SK-N-SH (cell line): ENCODE data around the gene KSR2. TPM values are rescaled to one million over a fixed set of nuclear protein-coding genes. Genes with fewer than 3 reads are reported as not detected.

Experiments used
- CTCF ChIA-PET: fragments of 300-600, 350-600 bp; formaldehyde crosslinking; extraction: SDS; loops from one replicate; lab custom pipeline; 2021; lab: Yijun Ruan, JAX
- POLR2A ChIA-PET: fragments of 350-600 bp; sonication (Branson Sonifier 250); formaldehyde crosslinking; extraction: SDS; loops from one replicate; lab custom pipeline; 2020; ENCODE audit warnings: antibody characterized with exemption, inconsistent platforms; lab: Yijun Ruan, JAX
- DNase-seq: peaks from one replicate; pipeline ENCODE4 v3.0.0; 2012
- H2AFZ ChIP-seq: fragments of 200-600 bp; sonication (generic); 2 replicates; pipeline ENCODE4 v1.8.1; 2016; ENCODE audit warnings: antibody characterized with exemption, mild to moderate bottlenecking, low read depth
- H3F3A ChIP-seq: fragments of 200-600 bp; sonication (generic); replicated peaks from 2 replicates; pipeline ENCODE3; 2016; ENCODE audit warnings: antibody characterized with exemption, mild to moderate bottlenecking; ENCODE audit not compliant: insufficient read depth
- H3K27ac ChIP-seq, 2 experiments: fragments of 200-500 bp in 1 of 2; fragments of 200-600 bp in 1 of 2; sonication (Bioruptor generic) in 1 of 2; sonication (generic), shearing (Covaris generic) in 1 of 2; 2 replicates each; pipeline versions ENCODE4 v1.5.1 to v1.6.1; 2014 to 2016; ENCODE audit warnings: low read depth in 2 of 2, inconsistent platforms in 1 of 2, low read length in 1 of 2, mild to moderate bottlenecking in 1 of 2, mixed read lengths in 1 of 2
- H3K27me3 ChIP-seq: fragments of 200-600 bp; sonication (generic), shearing (Covaris generic); 2 replicates; pipeline ENCODE4 v1.6.1; 2016; ENCODE audit warnings: mixed run types; ENCODE audit not compliant: insufficient read depth
- H3K36me3 ChIP-seq, 2 experiments: fragments of 200-500 bp in 1 of 2; fragments of 200-600 bp in 1 of 2; sonication (Bioruptor generic) in 1 of 2; sonication (generic) in 1 of 2; replicated peaks in 1 of 2; 2 replicates each; pipeline versions ENCODE3 to v1.5.1; 2014 to 2016; ENCODE audit warnings: low read length in 1 of 2, mild to moderate bottlenecking in 1 of 2; ENCODE audit not compliant: insufficient read depth in 2 of 2, control insufficient read depth in 1 of 2
- H3K4me1 ChIP-seq, 2 experiments: fragments of 200-500 bp in 1 of 2; fragments of 200-600 bp in 1 of 2; sonication (Bioruptor generic) in 1 of 2; sonication (generic), shearing (Covaris generic) in 1 of 2; 2 replicates each; pipeline versions ENCODE4 v1.5.1 to v1.6.1; 2014 to 2016; ENCODE audit warnings: low read depth in 1 of 2, low read length in 1 of 2, mixed run types in 1 of 2; ENCODE audit not compliant: insufficient read depth in 2 of 2, control insufficient read depth in 1 of 2
- H3K4me2 ChIP-seq: fragments of 200-600 bp; sonication (generic), shearing (Covaris generic); 2 replicates; pipeline ENCODE4 v1.6.1; 2017; ENCODE audit warnings: mixed run types
- H3K4me3 ChIP-seq, 2 experiments: fragments of 200-500 bp in 1 of 2; fragments of 200-600 bp in 1 of 2; sonication (Bioruptor generic) in 1 of 2; sonication (generic), shearing (Covaris generic) in 1 of 2; 2 replicates each; pipeline versions ENCODE4 v1.5.1 to v1.8.1; 2014 to 2016; ENCODE audit warnings: low read depth in 2 of 2, inconsistent platforms in 1 of 2, low read length in 1 of 2, mild to moderate bottlenecking in 1 of 2, mixed read lengths in 1 of 2, moderate library complexity in 1 of 2
- H3K79me2 ChIP-seq: fragments of 200-600 bp; sonication (generic); 2 replicates; pipeline ENCODE4 v1.8.1; 2017; ENCODE audit warnings: mild to moderate bottlenecking; ENCODE audit not compliant: insufficient read depth
- H3K9ac ChIP-seq: fragments of 200-600 bp; sonication (generic); 2 replicates; pipeline ENCODE4 v1.6.1; 2017; ENCODE audit warnings: mixed run types
- H3K9me2 ChIP-seq: fragments of 200-600 bp; sonication (generic); 2 replicates; pipeline ENCODE4 v1.6.1; 2017; ENCODE audit warnings: mixed run types
- H3K9me3 ChIP-seq: fragments of 200-600 bp; sonication (generic); 2 replicates; pipeline ENCODE4 v1.6.1; 2017; ENCODE audit warnings: mixed run types, mild to moderate bottlenecking, moderate library complexity
- H4K20me1 ChIP-seq: fragments of 200-600 bp; sonication (generic); 2 replicates; pipeline ENCODE4 v1.6.1; 2017; ENCODE audit warnings: mild to moderate bottlenecking, mixed run types; ENCODE audit not compliant: insufficient read depth
- CHD2 ChIP-seq: fragments of 150-350 bp; IDR thresholded peaks from 2 replicates; pipeline ENCODE4 v1.6.1; 2018; ENCODE audit warnings: low read length; ENCODE audit not compliant: partially characterized antibody
- EP300 ChIP-seq, 2 experiments: IDR thresholded peaks; 2 replicates each; pipeline versions ENCODE4 v1.4.0 to v1.6.1; 2012; ENCODE audit warnings: borderline replicate concordance in 1 of 2, low read depth in 1 of 2, low read length in 1 of 2
- EZH2phosphoT487 ChIP-seq: fragments of 200-600 bp; sonication (generic); IDR thresholded peaks from 2 replicates; pipeline ENCODE4 v1.6.1; 2017; ENCODE audit warnings: low read depth, mixed run types, mild to moderate bottlenecking, antibody characterized with exemption, moderate library complexity, borderline replicate concordance
- FOSL2 ChIP-seq: IDR thresholded peaks from 2 replicates; pipeline ENCODE4 v1.4.0; 2012; ENCODE audit warnings: low read depth, mild to moderate bottlenecking, moderate library complexity, borderline replicate concordance
- FOXM1 ChIP-seq: IDR thresholded peaks from 2 replicates; pipeline ENCODE4 v1.4.0; 2012; ENCODE audit warnings: low read depth, mild to moderate bottlenecking
- MEF2A ChIP-seq: IDR thresholded peaks from 2 replicates; pipeline ENCODE4 v1.4.0; 2012; ENCODE audit warnings: low read depth, borderline replicate concordance
- MXI1 ChIP-seq: IDR thresholded peaks from 2 replicates; pipeline ENCODE4 v1.6.1; 2012; ENCODE audit warnings: mild to moderate bottlenecking, low read depth, low read length, improper control_type of control experiment
- NRF1 ChIP-seq: IDR thresholded peaks from 2 replicates; pipeline ENCODE4 v1.6.1; 2012; ENCODE audit warnings: low read depth, mild to moderate bottlenecking, low read length
- POLR2AphosphoS5 ChIP-seq: IDR thresholded peaks from 2 replicates; pipeline ENCODE4 v1.6.1; 2012; ENCODE audit warnings: low read depth, low read length
- RXRA ChIP-seq: IDR thresholded peaks from 2 replicates; pipeline ENCODE4 v1.4.0; 2012; ENCODE audit warnings: low read depth, mild to moderate bottlenecking, borderline replicate concordance
- TAF1 ChIP-seq: IDR thresholded peaks from 2 replicates; pipeline ENCODE4 v1.6.1; 2012; ENCODE audit warnings: low read depth, mild to moderate bottlenecking, low read length, moderate library complexity, borderline replicate concordance
- TEAD4 ChIP-seq: IDR thresholded peaks from 2 replicates; pipeline ENCODE4 v1.4.0; 2012; ENCODE audit warnings: mild to moderate bottlenecking, borderline replicate concordance; ENCODE audit not compliant: insufficient read depth
- YY1 ChIP-seq: IDR thresholded peaks from 2 replicates; pipeline ENCODE4 v1.4.0; 2012; ENCODE audit warnings: low read depth, mild to moderate bottlenecking
- WGBS: methylation state at CpG from one replicate; pipeline ENCODE4 v1.1.6; 2017; ENCODE audit warnings: low lambda C conversion rate; 5-methylcytosine and 5-hydroxymethylcytosine counted together
- polyA plus RNA-seq, 3 experiments: library from polyadenylated mRNA; depleted of rRNA; stranded (reverse); fragments of >200 nt; gene quantifications; 2 replicates each; pipeline ENCODE4 v1.2.3, GENCODE V29; 2012
- TF ChIP-seq, protein P1 (sequence below): IDR thresholded peaks from 2 replicates; pipeline ENCODE4 v1.4.0; 2012; ENCODE audit warnings: low read depth
- TF ChIP-seq, protein P2 (sequence below): fragments of 200-600 bp; sonication (generic); IDR thresholded peaks from 2 replicates; pipeline ENCODE4 v1.6.1; 2017; ENCODE audit warnings: antibody characterized with exemption, mild to moderate bottlenecking, moderate library complexity
- TF ChIP-seq, protein P3 (sequence below): IDR thresholded peaks from 2 replicates; pipeline ENCODE4; 2012
- TF ChIP-seq, protein P4 (sequence below): IDR thresholded peaks from 2 replicates; pipeline ENCODE4 v1.4.0; 2012; ENCODE audit warnings: low read depth, borderline replicate concordance
- TF ChIP-seq, protein P5 (sequence below): fragments of 150-350 bp; IDR thresholded peaks from 2 replicates; pipeline ENCODE4 v1.6.1; 2016; ENCODE audit warnings: mild to moderate bottlenecking, low read depth, low read length

Gene KSR2
- polyA plus RNA-seq, 1 of the 3 experiments (the other 2 are of a cell fraction) = 0.12 TPM

DNA sequence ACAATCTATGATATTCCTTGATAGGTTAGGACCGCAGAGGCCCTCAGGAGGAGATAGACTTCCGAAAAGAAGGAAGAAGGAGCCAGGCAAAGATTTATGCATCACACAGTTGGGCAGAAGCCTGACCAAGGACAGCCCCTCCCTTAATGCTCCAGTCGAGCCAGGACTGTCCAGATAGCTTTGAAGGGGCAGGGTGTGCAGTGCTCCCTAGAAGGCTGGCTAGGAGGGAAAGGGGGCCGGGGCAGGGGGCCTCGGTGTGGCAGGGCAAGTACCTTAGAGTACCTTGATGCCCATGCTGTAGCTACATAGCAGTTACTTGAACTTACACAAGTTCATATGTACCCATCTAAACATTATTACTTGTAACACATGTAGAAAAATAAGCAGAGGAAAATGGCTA is 512.7 kb downstream of the KSR2 start:
- H3K27ac ChIP-seq = no peak overlapping the region
- H3K4me2 ChIP-seq = no peak overlapping the region
- H3K4me1 ChIP-seq = peaks cover 0 to 14% of the 10 kb centered on the region in 2 experiments; a peak in 1 of 4 replicates
- no peak overlapping the region for H2AFZ ChIP-seq
- CTCF ChIA-PET = interaction anchor here (1.0 to 1.6 kb wide), 2 partner anchors 15 to 89 kb away, joined by 4 to 5 read pairs; no protein-coding TSS in a partner anchor
- H3K27me3 ChIP-seq = no peaks in the 10 kb centered on the region
- POLR2A ChIA-PET = no interaction called here
- no peak for DNase-seq
- H3K9me3 ChIP-seq = no peaks in the 10 kb centered on the region
- 40% methylated on average over 5 of the region's 5 CpGs for WGBS
- H3F3A ChIP-seq = no peaks in the 10 kb centered on the region
- H3K9ac ChIP-seq = no peak overlapping the region
- H3K4me3 ChIP-seq = no peak overlapping the region
- H3K36me3 ChIP-seq = no peaks in the 10 kb centered on the region
- TF ChIP-seq, protein P1, sequence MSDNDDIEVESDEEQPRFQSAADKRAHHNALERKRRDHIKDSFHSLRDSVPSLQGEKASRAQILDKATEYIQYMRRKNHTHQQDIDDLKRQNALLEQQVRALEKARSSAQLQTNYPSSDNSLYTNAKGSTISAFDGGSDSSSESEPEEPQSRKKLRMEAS = no peak
- TF ChIP-seq TAF1 = no peak
- no peaks in the 10 kb centered on the region for H3K9me2 ChIP-seq
- H3K79me2 ChIP-seq = no peaks in the 10 kb centered on the region
- no peaks in the 10 kb centered on the region for H4K20me1 ChIP-seq

DNA sequence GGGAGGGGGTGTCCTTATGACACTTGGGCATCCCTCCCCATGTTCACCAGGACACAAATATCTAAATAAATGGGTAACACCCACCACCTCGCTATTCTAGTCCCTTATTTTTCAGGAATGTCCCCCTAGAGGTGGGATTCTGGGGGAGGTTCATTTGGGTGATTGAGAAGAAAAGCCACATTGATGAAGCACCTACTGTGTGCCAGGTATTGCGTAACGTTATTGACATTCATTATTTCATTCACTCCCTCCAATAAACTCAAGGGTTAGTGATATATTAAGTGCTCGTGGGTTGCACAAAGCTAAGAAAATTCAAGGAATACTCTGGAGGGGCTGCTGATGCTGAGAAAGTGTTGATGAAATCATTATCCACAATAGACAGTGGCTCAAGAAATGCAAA is 514.8 kb downstream of the KSR2 start:
- Histone ChIP-seq H3K4me3 (no peak overlapping the region), H3K27ac (no peak overlapping the region), H3K27me3 (no peaks in the 10 kb centered on the region), H3K79me2 (no peaks in the 10 kb centered on the region), H3K36me3 (no peaks in the 10 kb centered on the region), H3K4me1 (peaks cover 0 to 34% of the 10 kb centered on the region in 2 experiments; a peak in 1 of 4 replicates), H3K9me3 (no peaks in the 10 kb centered on the region), H3K9me2 (no peaks in the 10 kb centered on the region), H3K4me2 (no peak overlapping the region), H4K20me1 (no peaks in the 10 kb centered on the region), H3F3A (no peaks in the 10 kb centered on the region), H2AFZ (no peak overlapping the region), H3K9ac (no peak overlapping the region)
- DNase-seq = no peak
- no peak for TF ChIP-seq RXRA
- no peak for TF ChIP-seq CHD2
- TF ChIP-seq, protein P2, sequence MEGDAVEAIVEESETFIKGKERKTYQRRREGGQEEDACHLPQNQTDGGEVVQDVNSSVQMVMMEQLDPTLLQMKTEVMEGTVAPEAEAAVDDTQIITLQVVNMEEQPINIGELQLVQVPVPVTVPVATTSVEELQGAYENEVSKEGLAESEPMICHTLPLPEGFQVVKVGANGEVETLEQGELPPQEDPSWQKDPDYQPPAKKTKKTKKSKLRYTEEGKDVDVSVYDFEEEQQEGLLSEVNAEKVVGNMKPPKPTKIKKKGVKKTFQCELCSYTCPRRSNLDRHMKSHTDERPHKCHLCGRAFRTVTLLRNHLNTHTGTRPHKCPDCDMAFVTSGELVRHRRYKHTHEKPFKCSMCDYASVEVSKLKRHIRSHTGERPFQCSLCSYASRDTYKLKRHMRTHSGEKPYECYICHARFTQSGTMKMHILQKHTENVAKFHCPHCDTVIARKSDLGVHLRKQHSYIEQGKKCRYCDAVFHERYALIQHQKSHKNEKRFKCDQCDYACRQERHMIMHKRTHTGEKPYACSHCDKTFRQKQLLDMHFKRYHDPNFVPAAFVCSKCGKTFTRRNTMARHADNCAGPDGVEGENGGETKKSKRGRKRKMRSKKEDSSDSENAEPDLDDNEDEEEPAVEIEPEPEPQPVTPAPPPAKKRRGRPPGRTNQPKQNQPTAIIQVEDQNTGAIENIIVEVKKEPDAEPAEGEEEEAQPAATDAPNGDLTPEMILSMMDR = no peak
- no peak for TF ChIP-seq MEF2A
- TF ChIP-seq MXI1 = no peak
- no peak for TF ChIP-seq EZH2phosphoT487
- no peak for TF ChIP-seq TEAD4
- TF ChIP-seq NRF1 = no peak
- TF ChIP-seq POLR2AphosphoS5 = no peak
- no peak for TF ChIP-seq EP300 (IDR thresholded peaks at IDR 0.05; ENCODE audit: borderline replicate concordance in 1 of 2, low read depth in 1 of 2, low read length in 1 of 2)
- TF ChIP-seq FOXM1 = no peak
- TF ChIP-seq, protein P3, sequence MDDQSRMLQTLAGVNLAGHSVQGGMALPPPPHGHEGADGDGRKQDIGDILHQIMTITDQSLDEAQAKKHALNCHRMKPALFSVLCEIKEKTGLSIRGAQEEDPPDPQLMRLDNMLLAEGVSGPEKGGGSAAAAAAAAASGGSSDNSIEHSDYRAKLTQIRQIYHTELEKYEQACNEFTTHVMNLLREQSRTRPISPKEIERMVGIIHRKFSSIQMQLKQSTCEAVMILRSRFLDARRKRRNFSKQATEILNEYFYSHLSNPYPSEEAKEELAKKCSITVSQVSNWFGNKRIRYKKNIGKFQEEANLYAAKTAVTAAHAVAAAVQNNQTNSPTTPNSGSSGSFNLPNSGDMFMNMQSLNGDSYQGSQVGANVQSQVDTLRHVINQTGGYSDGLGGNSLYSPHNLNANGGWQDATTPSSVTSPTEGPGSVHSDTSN = no peak
- TF ChIP-seq FOSL2 = no peak
- TF ChIP-seq YY1 = no peak
- TF ChIP-seq, protein P4, sequence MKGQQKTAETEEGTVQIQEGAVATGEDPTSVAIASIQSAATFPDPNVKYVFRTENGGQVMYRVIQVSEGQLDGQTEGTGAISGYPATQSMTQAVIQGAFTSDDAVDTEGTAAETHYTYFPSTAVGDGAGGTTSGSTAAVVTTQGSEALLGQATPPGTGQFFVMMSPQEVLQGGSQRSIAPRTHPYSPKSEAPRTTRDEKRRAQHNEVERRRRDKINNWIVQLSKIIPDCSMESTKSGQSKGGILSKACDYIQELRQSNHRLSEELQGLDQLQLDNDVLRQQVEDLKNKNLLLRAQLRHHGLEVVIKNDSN = no peak
- TF ChIP-seq, protein P5, sequence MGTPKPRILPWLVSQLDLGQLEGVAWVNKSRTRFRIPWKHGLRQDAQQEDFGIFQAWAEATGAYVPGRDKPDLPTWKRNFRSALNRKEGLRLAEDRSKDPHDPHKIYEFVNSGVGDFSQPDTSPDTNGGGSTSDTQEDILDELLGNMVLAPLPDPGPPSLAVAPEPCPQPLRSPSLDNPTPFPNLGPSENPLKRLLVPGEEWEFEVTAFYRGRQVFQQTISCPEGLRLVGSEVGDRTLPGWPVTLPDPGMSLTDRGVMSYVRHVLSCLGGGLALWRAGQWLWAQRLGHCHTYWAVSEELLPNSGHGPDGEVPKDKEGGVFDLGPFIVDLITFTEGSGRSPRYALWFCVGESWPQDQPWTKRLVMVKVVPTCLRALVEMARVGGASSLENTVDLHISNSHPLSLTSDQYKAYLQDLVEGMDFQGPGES = no peak
- WGBS = 39% methylated on average over 4 of the region's 4 CpGs
- CTCF ChIA-PET = no interaction called here
- POLR2A ChIA-PET = no interaction called here
